Natural killer cell (primary cell): ENCODE data around the gene NCAM2. TPM values are rescaled to one million over a fixed set of nuclear protein-coding genes. Genes with fewer than 3 reads are reported as not detected.

Experiments
- ATAC-seq, 3 donors: fragments of 150-1000 bp in 2 of 3; fragments of 200-7000 bp in 1 of 3; cut with Tn5 transposase; 1 replicate in 1 of 3; 2 replicates in 2 of 3; pipeline ENCODE4 v1.10.0; 2021; ENCODE audit warnings: mild to moderate bottlenecking in 2 of 3, moderate library complexity in 2 of 3
- DNase-seq, 2 donors: peaks; one replicate each; pipeline versions ENCODE4 v3.0.0 to v3.0.0-alpha.2; 2013 to 2021; ENCODE audit warnings: mixed read lengths in 1 of 2
- H3K27ac ChIP-seq: one replicate; pipeline ENCODE4 v1.5.1; 2013; ENCODE audit warnings: mild to moderate bottlenecking, low read length
- H3K27me3 ChIP-seq: one replicate; pipeline ENCODE4 v1.6.1; 2013; ENCODE audit warnings: low read length; ENCODE audit not compliant: control insufficient read depth, insufficient read depth
- H3K36me3 ChIP-seq: one replicate; pipeline ENCODE4 v1.6.1; 2013; ENCODE audit warnings: low read length; ENCODE audit not compliant: control insufficient read depth, insufficient read depth
- H3K4me1 ChIP-seq: one replicate; pipeline ENCODE4 v1.6.1; 2013; ENCODE audit warnings: low read length; ENCODE audit not compliant: control insufficient read depth, insufficient read depth
- H3K4me3 ChIP-seq: one replicate; pipeline ENCODE4 v1.5.1; 2013; ENCODE audit warnings: low read length
- H3K9me3 ChIP-seq: one replicate; pipeline ENCODE4 v1.6.1; 2013; ENCODE audit warnings: low read length; ENCODE audit not compliant: control insufficient read depth, insufficient read depth
- H3K27ac Mint-ChIP-seq, 2 donors: one replicate each; pipeline ENCODE4 v1.8.0; 2022; ENCODE audit warnings: mild to moderate bottlenecking in 2 of 2, mixed read lengths in 2 of 2, moderate library complexity in 1 of 2
- H3K27me3 Mint-ChIP-seq, 2 donors: one replicate each; pipeline ENCODE4 v1.8.0; 2022; ENCODE audit warnings: low read depth in 2 of 2, mixed read lengths in 2 of 2
- H3K36me3 Mint-ChIP-seq: one replicate; pipeline ENCODE4 v1.8.0; 2022; ENCODE audit warnings: mixed read lengths
- H3K4me1 Mint-ChIP-seq, 2 donors: one replicate each; pipeline ENCODE4 v1.8.0; 2022; ENCODE audit warnings: mixed read lengths in 2 of 2
- H3K4me3 Mint-ChIP-seq: one replicate; pipeline ENCODE4 v1.8.0; 2022; ENCODE audit warnings: mild to moderate bottlenecking, moderate library complexity, mixed read lengths
- H3K9me3 Mint-ChIP-seq, 2 donors: one replicate each; pipeline ENCODE4 v1.8.0; 2022; ENCODE audit warnings: mixed read lengths in 2 of 2
- CTCF ChIP-seq: fragments of 200-600 bp; IDR thresholded peaks from one replicate; pipeline ENCODE4 v1.8.0; 2022; ENCODE audit warnings: antibody characterized with exemption
- WGBS: methylation state at CpG from one replicate; pipeline ENCODE4 v1.1.7; 2013; ENCODE audit warnings: missing lambda C conversion rate; ENCODE audit not compliant: insufficient coverage; 5-methylcytosine and 5-hydroxymethylcytosine counted together
- intact Hi-C: fragments of 100-400 bp; cut with micrococcal nuclease; formaldehyde crosslinking; loops from one replicate; pipeline ENCODE4 v1.14.2; 2022
- total RNA-seq, 4 donors: library from RNA; stranded (reverse); fragments of 120-200 nt in 1 of 4; gene quantifications; one replicate each; pipeline versions ENCODE4 v1.2.3 to v1.2.4, GENCODE V29; 2013 to 2022

The NCAM2 gene
- total RNA-seq, 3 donors from 2014 or later (not counting 1 experiment from before 2014, with no cell fraction given), result not detected

- Mint-ChIP-seq H3K4me1 (peaks cover 12 to 19% of the 10 kb centered on the region in 2 donors), H3K4me3 (no peak overlapping the region), H3K36me3 (no peaks in the 10 kb centered on the region), H3K27ac (no peak overlapping the region), H3K27me3 (peaks cover 0 to 4% of the 10 kb centered on the region in 2 donors), H3K9me3 (no peaks in the 10 kb centered on the region)
- Histone ChIP-seq H3K4me1 (peaks cover 13% of the 10 kb centered on the region), H3K27me3 (peaks cover 9% of the 10 kb centered on the region), H3K9me3 (no peaks in the 10 kb centered on the region), H3K27ac (no peak overlapping the region), H3K36me3 (no peaks in the 10 kb centered on the region), H3K4me3 (no peak overlapping the region)
- no peak for ATAC-seq
- intact Hi-C loops, result loop anchor here (2.0 kb wide), 1 partner anchor 1791 kb away; no protein-coding TSS in a partner anchor
- no peak for DNase-seq
- no peak for TF ChIP-seq CTCF
- 90% methylated on average over 2 of the region's 6 CpGs for WGBS
Measured at GRCh38 chr21:21001591-21002100, 3.4 kb downstream of the NCAM2 start.

GRCh38 chr21:21002153-21002552, 3.9 kb downstream of the NCAM2 start:
- DNase-seq, result no peak
- peaks cover 7% of the 10 kb centered on the region for H3K27me3 ChIP-seq
- no peak overlapping the region for H3K27ac Mint-ChIP-seq
- H3K27me3 Mint-ChIP-seq, result peaks cover 0 to 4% of the 10 kb centered on the region in 2 donors
- intact Hi-C loops, result no loop called here
- H3K27ac ChIP-seq, result no peak overlapping the region
- no peak for TF ChIP-seq CTCF
- no peak overlapping the region for H3K4me3 Mint-ChIP-seq
- 74% methylated on average over 4 of the region's 4 CpGs for WGBS
- H3K9me3 Mint-ChIP-seq, result no peaks in the 10 kb centered on the region
- H3K4me1 Mint-ChIP-seq, result peaks cover 9 to 14% of the 10 kb centered on the region in 2 donors
- ATAC-seq, result no peak
- H3K36me3 ChIP-seq, result no peaks in the 10 kb centered on the region
- no peaks in the 10 kb centered on the region for H3K9me3 ChIP-seq
- H3K36me3 Mint-ChIP-seq, result no peaks in the 10 kb centered on the region
- no peak overlapping the region for H3K4me3 ChIP-seq
- H3K4me1 ChIP-seq, result peaks cover 8% of the 10 kb centered on the region

DNA sequence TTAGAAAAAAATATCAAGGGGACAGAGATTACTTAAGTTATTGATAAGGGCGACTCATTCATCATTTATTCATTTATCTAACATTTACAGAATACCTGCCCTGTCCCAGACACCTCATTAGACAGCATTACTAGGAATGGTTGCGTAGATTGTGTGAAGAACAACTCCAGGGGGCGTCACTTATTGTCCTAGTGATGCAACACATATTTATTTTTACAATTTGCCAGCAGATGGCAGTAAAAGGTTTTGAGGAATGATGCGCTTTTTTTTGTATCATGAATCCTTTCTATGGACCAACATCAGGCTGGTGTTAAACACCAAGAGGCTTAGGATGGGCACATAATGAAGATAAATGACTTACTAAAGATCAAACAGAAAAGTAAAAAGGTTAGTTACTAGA, 5.5 kb downstream of the NCAM2 start:
- ATAC-seq (no peak), DNase-seq (no peak)
- intact Hi-C loops, result no loop called here
- peaks cover 4 to 5% of the 10 kb centered on the region in 2 donors for H3K4me1 Mint-ChIP-seq
- no peaks in the 10 kb centered on the region for H3K36me3 ChIP-seq
- no peaks in the 10 kb centered on the region for H3K9me3 Mint-ChIP-seq
- H3K27me3 ChIP-seq, result peaks cover 3% of the 10 kb centered on the region
- TF ChIP-seq CTCF, result no peak
- peaks cover 0 to 4% of the 10 kb centered on the region in 2 donors for H3K27me3 Mint-ChIP-seq
- no peak overlapping the region for H3K4me3 Mint-ChIP-seq
- no peak overlapping the region for H3K27ac ChIP-seq
- WGBS, result 0% methylated on average over 1 of the region's 4 CpGs
- no peak overlapping the region for H3K27ac Mint-ChIP-seq
- no peak overlapping the region for H3K4me3 ChIP-seq
- no peaks in the 10 kb centered on the region for H3K36me3 Mint-ChIP-seq
- no peaks in the 10 kb centered on the region for H3K9me3 ChIP-seq
- H3K4me1 ChIP-seq, result no peaks in the 10 kb centered on the region

DNA sequence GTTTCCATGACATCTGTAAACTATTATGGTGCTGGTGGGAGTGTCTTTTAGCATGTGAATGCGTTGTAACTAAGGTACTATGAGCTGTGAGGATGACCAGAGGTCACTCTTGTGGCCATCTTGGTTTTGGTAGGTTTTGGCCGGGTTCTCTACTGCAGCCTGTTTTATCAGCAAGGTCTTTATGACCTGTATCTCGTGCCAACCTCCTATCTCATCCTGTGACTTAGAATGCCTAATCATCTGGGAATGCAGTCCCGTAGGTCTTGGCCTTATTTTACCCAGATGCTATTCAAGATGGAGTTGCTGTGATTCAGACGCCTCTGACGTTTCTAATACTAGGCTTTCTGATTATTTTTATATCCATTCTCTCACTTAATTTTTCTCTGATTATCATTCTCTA, 9.4 kb downstream of the NCAM2 start:
- H3K9me3 Mint-ChIP-seq, result no peaks in the 10 kb centered on the region
- intact Hi-C loops, result no loop called here
- WGBS, result 72% methylated on average over 6 of the region's 6 CpGs
- Histone ChIP-seq H3K9me3 (no peaks in the 10 kb centered on the region), H3K4me3 (no peak overlapping the region), H3K27me3 (no peaks in the 10 kb centered on the region), H3K36me3 (no peaks in the 10 kb centered on the region), H3K4me1 (no peaks in the 10 kb centered on the region), H3K27ac (no peak overlapping the region)
- no peak overlapping the region for H3K4me3 Mint-ChIP-seq
- H3K27ac Mint-ChIP-seq, result no peak overlapping the region
- no peak for TF ChIP-seq CTCF
- no peak for ATAC-seq
- no peaks in the 10 kb centered on the region for H3K4me1 Mint-ChIP-seq
- peaks cover 0 to 4% of the 10 kb centered on the region in 2 donors for H3K27me3 Mint-ChIP-seq
- no peak for DNase-seq
- H3K36me3 Mint-ChIP-seq, result no peaks in the 10 kb centered on the region
